ENCODE data around the gene IDE.

The IDE gene

GRCh38 chr10:92544296-92544695, 29.6 kb downstream of the IDE start:
- peaks cover 14% of the 10 kb centered on the region for H3K36me3 Mint-ChIP-seq (ENCODE audit: low read depth)
- peak overlapping the region; percentile 24 for H3K4me3 Mint-ChIP-seq
- H3K27me3 Mint-ChIP-seq: no peaks in the 10 kb centered on the region
- peak overlapping the region; percentile 56 for H3K27ac Mint-ChIP-seq
- H3K4me1 Mint-ChIP-seq (ENCODE audit: low read depth): peaks cover 53% of the 10 kb centered on the region
- intact Hi-C loops (cut with micrococcal nuclease): no loop called here
- H3K9me3 Mint-ChIP-seq: no peaks in the 10 kb centered on the region

- H3K36me3 Mint-ChIP-seq (ENCODE audit: low read depth): peaks cover 6% of the 10 kb centered on the region
- H3K27ac Mint-ChIP-seq: no peak overlapping the region
- peaks cover 62% of the 10 kb centered on the region for H3K4me1 Mint-ChIP-seq (ENCODE audit: low read depth)
- intact Hi-C loops (cut with micrococcal nuclease): no loop called here
- no peaks in the 10 kb centered on the region for H3K27me3 Mint-ChIP-seq
- no peak overlapping the region for H3K4me3 Mint-ChIP-seq
- H3K9me3 Mint-ChIP-seq: no peaks in the 10 kb centered on the region
These were observed 31.4 kb downstream of the IDE start for GRCh38 chr10:92542458-92542857.

- Mint-ChIP-seq H3K4me3 (no peak overlapping the region), H3K27me3 (no peaks in the 10 kb centered on the region), H3K4me1 (ENCODE audit: low read depth) (peaks cover 62% of the 10 kb centered on the region), H3K36me3 (ENCODE audit: low read depth) (peaks cover 11% of the 10 kb centered on the region), H3K9me3 (no peaks in the 10 kb centered on the region), H3K27ac (no peak overlapping the region)
- intact Hi-C loops (cut with micrococcal nuclease): no loop called here
These were observed 32.3 kb downstream of the IDE start for GRCh38 chr10:92541583-92541982.

- intact Hi-C loops (cut with micrococcal nuclease): no loop called here
- Mint-ChIP-seq H3K36me3 (ENCODE audit: low read depth) (peaks cover 41% of the 10 kb centered on the region), H3K27ac (no peak overlapping the region)
These were observed 35.5 kb downstream of the IDE start for GRCh38 chr10:92538231-92538958.

GRCh38 chr10:92530891-92531535, 42.9 kb downstream of the IDE start:
- Mint-ChIP-seq H3K27me3 (no peaks in the 10 kb centered on the region), H3K36me3 (ENCODE audit: low read depth) (peaks cover 65% of the 10 kb centered on the region), H3K9me3 (no peaks in the 10 kb centered on the region), H3K27ac (no peak overlapping the region), H3K4me3 (no peak overlapping the region), H3K4me1 (ENCODE audit: low read depth) (no peaks in the 10 kb centered on the region)
- intact Hi-C loops (cut with micrococcal nuclease): no loop called here

More at GRCh38 chr10:92538231-92538958, 35.5 kb downstream of the IDE start:
- H3K27me3 Mint-ChIP-seq: no peaks in the 10 kb centered on the region
- no peak overlapping the region for H3K4me3 Mint-ChIP-seq
- peaks cover 34% of the 10 kb centered on the region for H3K4me1 Mint-ChIP-seq (ENCODE audit: low read depth)
- H3K9me3 Mint-ChIP-seq: no peaks in the 10 kb centered on the region

- H3K4me3 Mint-ChIP-seq: no peak overlapping the region
- peaks cover 65% of the 10 kb centered on the region for H3K36me3 Mint-ChIP-seq (ENCODE audit: low read depth)
- H3K27me3 Mint-ChIP-seq: no peaks in the 10 kb centered on the region
- intact Hi-C loops (cut with micrococcal nuclease): no loop called here
- H3K4me1 Mint-ChIP-seq (ENCODE audit: low read depth): no peaks in the 10 kb centered on the region
- H3K27ac Mint-ChIP-seq: no peak overlapping the region
- H3K9me3 Mint-ChIP-seq: no peaks in the 10 kb centered on the region
These were observed 43.5 kb downstream of the IDE start for GRCh38 chr10:92530421-92530820.

- H3K4me3 Mint-ChIP-seq: no peak overlapping the region
- no peaks in the 10 kb centered on the region for H3K27me3 Mint-ChIP-seq
- no peak overlapping the region for H3K27ac Mint-ChIP-seq
- H3K36me3 Mint-ChIP-seq (ENCODE audit: low read depth): peaks cover 62% of the 10 kb centered on the region
- H3K4me1 Mint-ChIP-seq (ENCODE audit: low read depth): peaks cover 4% of the 10 kb centered on the region
- intact Hi-C loops (cut with micrococcal nuclease): loop anchor here (2.0 kb wide), 1 partner anchor 65 kb away; no protein-coding TSS in a partner anchor
- H3K9me3 Mint-ChIP-seq: no peaks in the 10 kb centered on the region
These were observed 46.2 kb downstream of the IDE start for GRCh38 chr10:92527716-92528115.

GRCh38 chr10:92523639-92524038, 50.3 kb downstream of the IDE start:
- H3K27me3 Mint-ChIP-seq: no peaks in the 10 kb centered on the region
- H3K27ac Mint-ChIP-seq: no peak overlapping the region
- peaks cover 53% of the 10 kb centered on the region for H3K36me3 Mint-ChIP-seq (ENCODE audit: low read depth)
- intact Hi-C loops (cut with micrococcal nuclease): no loop called here
- no peaks in the 10 kb centered on the region for H3K9me3 Mint-ChIP-seq
- no peak overlapping the region for H3K4me3 Mint-ChIP-seq
- peaks cover 19% of the 10 kb centered on the region for H3K4me1 Mint-ChIP-seq (ENCODE audit: low read depth)

- intact Hi-C loops (cut with micrococcal nuclease): loop anchor here (1.0 to 10.0 kb wide), 4 partner anchors 57 to 368 kb away; partner anchors contain the start of gene IDE
- Mint-ChIP-seq H3K27ac (no peak overlapping the region), H3K9me3 (no peaks in the 10 kb centered on the region), H3K36me3 (ENCODE audit: low read depth) (peaks cover 42% of the 10 kb centered on the region), H3K4me3 (no peak overlapping the region), H3K27me3 (no peaks in the 10 kb centered on the region), H3K4me1 (ENCODE audit: low read depth) (peaks cover 10% of the 10 kb centered on the region)
These were observed 56.7 kb downstream of the IDE start for GRCh38 chr10:92517034-92517655.

GRCh38 chr10:92508866-92509265, 65.0 kb downstream of the IDE start:
- Mint-ChIP-seq H3K9me3 (no peaks in the 10 kb centered on the region), H3K27me3 (no peaks in the 10 kb centered on the region), H3K36me3 (ENCODE audit: low read depth) (peaks cover 73% of the 10 kb centered on the region), H3K27ac (no peak overlapping the region), H3K4me1 (ENCODE audit: low read depth) (no peaks in the 10 kb centered on the region), H3K4me3 (no peak overlapping the region)
- intact Hi-C loops (cut with micrococcal nuclease): no loop called here

GRCh38 chr10:92506336-92506735, 67.6 kb downstream of the IDE start:
- Mint-ChIP-seq H3K4me1 (ENCODE audit: low read depth) (no peaks in the 10 kb centered on the region), H3K9me3 (no peaks in the 10 kb centered on the region), H3K27ac (no peak overlapping the region), H3K27me3 (no peaks in the 10 kb centered on the region), H3K4me3 (no peak overlapping the region), H3K36me3 (ENCODE audit: low read depth) (peaks cover 70% of the 10 kb centered on the region)
- intact Hi-C loops (cut with micrococcal nuclease): no loop called here

- intact Hi-C loops (cut with micrococcal nuclease): no loop called here
- Mint-ChIP-seq H3K9me3 (no peaks in the 10 kb centered on the region), H3K36me3 (ENCODE audit: low read depth) (peaks cover 81% of the 10 kb centered on the region), H3K27me3 (no peaks in the 10 kb centered on the region), H3K27ac (no peak overlapping the region), H3K4me3 (no peak overlapping the region), H3K4me1 (ENCODE audit: low read depth) (no peaks in the 10 kb centered on the region)
These were observed 68.8 kb downstream of the IDE start for GRCh38 chr10:92505044-92505443.

GRCh38 chr10:92502296-92502808, 71.5 kb downstream of the IDE start:
- Mint-ChIP-seq H3K27ac (no peak overlapping the region), H3K4me3 (no peak overlapping the region), H3K27me3 (no peaks in the 10 kb centered on the region), H3K9me3 (no peaks in the 10 kb centered on the region), H3K36me3 (ENCODE audit: low read depth) (peaks cover 76% of the 10 kb centered on the region), H3K4me1 (ENCODE audit: low read depth) (no peaks in the 10 kb centered on the region)
- intact Hi-C loops (cut with micrococcal nuclease): no loop called here

GRCh38 chr10:92493362-92493761, 80.5 kb downstream of the IDE start:
- intact Hi-C loops (cut with micrococcal nuclease): no loop called here
- no peak overlapping the region for H3K4me3 Mint-ChIP-seq
- H3K9me3 Mint-ChIP-seq: no peaks in the 10 kb centered on the region
- H3K36me3 Mint-ChIP-seq (ENCODE audit: low read depth): peaks cover 80% of the 10 kb centered on the region
- H3K4me1 Mint-ChIP-seq (ENCODE audit: low read depth): peaks cover under 1% of the 10 kb centered on the region
- H3K27ac Mint-ChIP-seq: no peak overlapping the region
- no peaks in the 10 kb centered on the region for H3K27me3 Mint-ChIP-seq
